ENCODE measurements around the gene KSR1. TPM values are rescaled to one million over a fixed set of nuclear protein-coding genes. Genes with fewer than 3 reads are reported as not detected.
A peak's percentile ranks its signal among the peaks of the same experiment; 100 is the strongest.

Gene KSR1
- total RNA-seq, 1 donor from 2014 or later, result 60.6 TPM

GRCh38 chr17:27551701-27552248 is 95.5 kb downstream of the KSR1 start:
- no peak for DNase-seq (ENCODE audit: low spot score)
- peak overlapping the region; percentile 5 for H3K27ac Mint-ChIP-seq (ENCODE audit: unreplicated experiment)
- peaks cover 10% of the 10 kb centered on the region for H3K36me3 Mint-ChIP-seq (ENCODE audit: low read depth)
- no peak for TF ChIP-seq CTCF (IDR thresholded peaks at IDR 0.05)
- H3K27me3 Mint-ChIP-seq (ENCODE audit: low read depth), result no peaks in the 10 kb centered on the region
- H3K4me1 Mint-ChIP-seq (ENCODE audit: low read depth), result peaks cover 67% of the 10 kb centered on the region
- no peaks in the 10 kb centered on the region for H3K9me3 Mint-ChIP-seq (ENCODE audit: low read depth)
- H3K4me3 Mint-ChIP-seq (ENCODE audit: unreplicated experiment), result no peak overlapping the region

- TF ChIP-seq CTCF (IDR thresholded peaks at IDR 0.05), result peak; percentile 11
- H3K9me3 Mint-ChIP-seq (ENCODE audit: low read depth), result no peaks in the 10 kb centered on the region
- H3K27ac Mint-ChIP-seq (ENCODE audit: unreplicated experiment), result peak overlapping the region; percentile 5
- no peaks in the 10 kb centered on the region for H3K27me3 Mint-ChIP-seq (ENCODE audit: low read depth)
- peaks cover 62% of the 10 kb centered on the region for H3K4me1 Mint-ChIP-seq (ENCODE audit: low read depth)
- no peak for DNase-seq (ENCODE audit: low spot score)
- H3K36me3 Mint-ChIP-seq (ENCODE audit: low read depth), result peaks cover 10% of the 10 kb centered on the region
- no peak overlapping the region for H3K4me3 Mint-ChIP-seq (ENCODE audit: unreplicated experiment)
Measured at GRCh38 chr17:27552276-27552732, 96.1 kb downstream of the KSR1 start.

GRCh38 chr17:27553019-27553511 is 96.8 kb downstream of the KSR1 start:
- no peaks in the 10 kb centered on the region for H3K27me3 Mint-ChIP-seq (ENCODE audit: low read depth)
- TF ChIP-seq CTCF (IDR thresholded peaks at IDR 0.05), result no peak
- H3K36me3 Mint-ChIP-seq (ENCODE audit: low read depth), result peaks cover 14% of the 10 kb centered on the region
- no peak overlapping the region for H3K4me3 Mint-ChIP-seq (ENCODE audit: unreplicated experiment)
- no peaks in the 10 kb centered on the region for H3K9me3 Mint-ChIP-seq (ENCODE audit: low read depth)
- DNase-seq (ENCODE audit: low spot score), result no peak
- no peak overlapping the region for H3K27ac Mint-ChIP-seq (ENCODE audit: unreplicated experiment)
- H3K4me1 Mint-ChIP-seq (ENCODE audit: low read depth), result peaks cover 60% of the 10 kb centered on the region

- H3K4me1 Mint-ChIP-seq (ENCODE audit: low read depth), result peaks cover 67% of the 10 kb centered on the region
- TF ChIP-seq CTCF (IDR thresholded peaks at IDR 0.05), result no peak
- no peaks in the 10 kb centered on the region for H3K27me3 Mint-ChIP-seq (ENCODE audit: low read depth)
- H3K9me3 Mint-ChIP-seq (ENCODE audit: low read depth), result no peaks in the 10 kb centered on the region
- no peak for DNase-seq (ENCODE audit: low spot score)
- H3K36me3 Mint-ChIP-seq (ENCODE audit: low read depth), result peaks cover 18% of the 10 kb centered on the region
- H3K4me3 Mint-ChIP-seq (ENCODE audit: unreplicated experiment), result peak overlapping the region; percentile 22
- H3K27ac Mint-ChIP-seq (ENCODE audit: unreplicated experiment), result peak overlapping the region; percentile 65
Measured at GRCh38 chr17:27554152-27554551, 97.9 kb downstream of the KSR1 start.

- TF ChIP-seq CTCF (IDR thresholded peaks at IDR 0.05), result no peak
- Mint-ChIP-seq H3K27ac (ENCODE audit: unreplicated experiment) (no peak overlapping the region), H3K27me3 (ENCODE audit: low read depth) (no peaks in the 10 kb centered on the region), H3K9me3 (ENCODE audit: low read depth) (no peaks in the 10 kb centered on the region), H3K36me3 (ENCODE audit: low read depth) (peaks cover 20% of the 10 kb centered on the region), H3K4me1 (ENCODE audit: low read depth) (peaks cover 68% of the 10 kb centered on the region), H3K4me3 (ENCODE audit: unreplicated experiment) (no peak overlapping the region)
- DNase-seq (ENCODE audit: low spot score), result no peak
Measured at GRCh38 chr17:27554911-27555310, 98.7 kb downstream of the KSR1 start.
